ENCODE data around the gene HECW1.

- no peak for TF ChIP-seq POLR2A (IDR thresholded peaks at IDR 0.05; ENCODE audit: low read depth, low read length)
- TF ChIP-seq POLR2AphosphoS5 (IDR thresholded peaks at IDR 0.05; ENCODE audit: low read depth, low read length) = no peak
Observed at GRCh38 chr7:43589133-43589478, 476.7 kb downstream of the HECW1 start.

Measured in GM12891 (cell line).